Measurements from ENCODE around the gene IL11.

Gene IL11

GRCh38 chr19:55358493-55358892 is 11.8 kb downstream of the IL11 start:
- Histone ChIP-seq H3K27me3 (ENCODE audit: control insufficient read depth, insufficient read depth, low read length) (no peaks in the 10 kb centered on the region), H3K27ac (no peak overlapping the region), H3K9me3 (ENCODE audit: control insufficient read depth, low read length) (no peaks in the 10 kb centered on the region), H2AFZ (no peak overlapping the region), H3K4me2 (ENCODE audit: low read length) (no peak overlapping the region), H3K4me1 (no peaks in the 10 kb centered on the region), H3K9ac (no peak overlapping the region), H3K79me2 (no peaks in the 10 kb centered on the region), H3K36me3 (ENCODE audit: control insufficient read depth, insufficient read depth, low read length) (no peaks in the 10 kb centered on the region), H3K4me3 (ENCODE audit: low read depth, low read length) (no peak overlapping the region)
- TF ChIP-seq CTCF (IDR thresholded peaks at IDR 0.05): no peak

- Histone ChIP-seq H3K27me3 (ENCODE audit: control insufficient read depth, insufficient read depth, low read length) (no peaks in the 10 kb centered on the region), H3K27ac (no peak overlapping the region), H3K79me2 (no peaks in the 10 kb centered on the region), H3K4me1 (no peaks in the 10 kb centered on the region), H3K4me2 (ENCODE audit: low read length) (no peak overlapping the region), H3K9me3 (ENCODE audit: control insufficient read depth, low read length) (no peaks in the 10 kb centered on the region), H2AFZ (no peak overlapping the region), H3K9ac (no peak overlapping the region), H3K4me3 (ENCODE audit: low read depth, low read length) (no peak overlapping the region), H3K36me3 (ENCODE audit: control insufficient read depth, insufficient read depth, low read length) (no peaks in the 10 kb centered on the region)
- TF ChIP-seq CTCF (IDR thresholded peaks at IDR 0.05): no peak
Measured at GRCh38 chr19:55355213-55355821, 14.9 kb downstream of the IL11 start.

GRCh38 chr19:55354698-55355212 is 15.5 kb downstream of the IL11 start, which contains the start of gene COX6B2:
Gene COX6B2 (minus strand): TSS chr19:55354719. CDS start chr19:55354521, 198 bp downstream.
- TF ChIP-seq CTCF (IDR thresholded peaks at IDR 0.05): no peak

GRCh38 chr19:55353803-55354697 is 16.2 kb downstream of the IL11 start:
- Histone ChIP-seq H3K4me3 (ENCODE audit: low read depth, low read length) (peak overlapping the region; percentile 46), H3K27me3 (ENCODE audit: control insufficient read depth, insufficient read depth, low read length) (no peaks in the 10 kb centered on the region), H3K9ac (no peak overlapping the region), H3K9me3 (ENCODE audit: control insufficient read depth, low read length) (no peaks in the 10 kb centered on the region), H3K27ac (no peak overlapping the region), H3K79me2 (no peaks in the 10 kb centered on the region), H3K36me3 (ENCODE audit: control insufficient read depth, insufficient read depth, low read length) (no peaks in the 10 kb centered on the region), H3K4me2 (ENCODE audit: low read length) (peak overlapping the region; percentile 68), H3K4me1 (no peaks in the 10 kb centered on the region), H2AFZ (peak overlapping the region; percentile 60)
- TF ChIP-seq CTCF (IDR thresholded peaks at IDR 0.05): no peak

More at GRCh38 chr19:55354698-55355212, 15.5 kb downstream of the IL11 start, which contains the start of gene COX6B2:
- H3K9ac ChIP-seq: no peak within 1 kb of the TSS
- peak within 1 kb of the TSS; percentile 68 for H3K4me2 ChIP-seq (ENCODE audit: low read length)
- no peak within 1 kb of the TSS for H3K27ac ChIP-seq
- peak within 1 kb of the TSS; percentile 46 for H3K4me3 ChIP-seq (ENCODE audit: low read depth, low read length)
- H3K9me3 ChIP-seq (ENCODE audit: control insufficient read depth, low read length): no peaks in the 10 kb centered on the region
- peak within 1 kb of the TSS; percentile 60 for H2AFZ ChIP-seq
- H3K27me3 ChIP-seq (ENCODE audit: control insufficient read depth, insufficient read depth, low read length): no peaks in the 10 kb centered on the region
- no peaks in the 10 kb centered on the region for H3K4me1 ChIP-seq
- H3K36me3 ChIP-seq (ENCODE audit: control insufficient read depth, insufficient read depth, low read length): no peaks in the 10 kb centered on the region
- H3K79me2 ChIP-seq: no peaks in the 10 kb centered on the region

All from parathyroid adenoma (tissue), 2 donors.